A673 (cell line): ENCODE measurements around the gene CHFR.

ENCODE experiments used
- CTCF ChIP-seq: fragments of 300-800, 200-600 bp; sonication (generic); conservative IDR thresholded peaks from 2 replicates; pipeline ENCODE4 v1.5.1; 2017; ENCODE audit warnings: low read depth, mild to moderate bottlenecking, antibody characterized with exemption, low read length, moderate library complexity, mixed read lengths
- EZH2 ChIP-seq: fragments of 200-600 bp; sonication (generic); IDR thresholded peaks from 2 replicates; pipeline ENCODE4 v1.6.1; 2017; ENCODE audit warnings: borderline replicate concordance, low read depth, mild to moderate bottlenecking, mixed read lengths, antibody characterized with exemption, low read length; ENCODE audit not compliant: poor library complexity, severe bottlenecking

GRCh38 chr12:132837693-132838409 lies 49.6 kb downstream of the CHFR start:
- TF ChIP-seq CTCF: no peak
- TF ChIP-seq EZH2: no peak
